ENCODE results near the gene IGF2BP2.

- TF ChIP-seq, protein P1, sequence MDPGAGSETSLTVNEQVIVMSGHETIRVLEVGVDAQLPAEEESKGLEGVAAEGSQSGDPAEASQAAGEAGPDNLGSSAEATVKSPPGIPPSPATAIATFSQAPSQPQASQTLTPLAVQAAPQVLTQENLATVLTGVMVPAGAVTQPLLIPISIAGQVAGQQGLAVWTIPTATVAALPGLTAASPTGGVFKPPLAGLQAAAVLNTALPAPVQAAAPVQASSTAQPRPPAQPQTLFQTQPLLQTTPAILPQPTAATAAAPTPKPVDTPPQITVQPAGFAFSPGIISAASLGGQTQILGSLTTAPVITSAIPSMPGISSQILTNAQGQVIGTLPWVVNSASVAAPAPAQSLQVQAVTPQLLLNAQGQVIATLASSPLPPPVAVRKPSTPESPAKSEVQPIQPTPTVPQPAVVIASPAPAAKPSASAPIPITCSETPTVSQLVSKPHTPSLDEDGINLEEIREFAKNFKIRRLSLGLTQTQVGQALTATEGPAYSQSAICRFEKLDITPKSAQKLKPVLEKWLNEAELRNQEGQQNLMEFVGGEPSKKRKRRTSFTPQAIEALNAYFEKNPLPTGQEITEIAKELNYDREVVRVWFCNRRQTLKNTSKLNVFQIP (CRISPR knock-in tag; IDR thresholded peaks at IDR 0.05; ENCODE audit: borderline replicate concordance, low read depth), result no peak
- TF ChIP-seq TSHZ2 (CRISPR knock-in tag; IDR thresholded peaks at IDR 0.05) (no peak), GLIS3 (CRISPR knock-in tag; IDR thresholded peaks at IDR 0.05) (no peak), PATZ1 (CRISPR knock-in tag; IDR thresholded peaks at IDR 0.05; ENCODE audit: borderline replicate concordance) (no peak)
- TF ChIP-seq, protein P2, sequence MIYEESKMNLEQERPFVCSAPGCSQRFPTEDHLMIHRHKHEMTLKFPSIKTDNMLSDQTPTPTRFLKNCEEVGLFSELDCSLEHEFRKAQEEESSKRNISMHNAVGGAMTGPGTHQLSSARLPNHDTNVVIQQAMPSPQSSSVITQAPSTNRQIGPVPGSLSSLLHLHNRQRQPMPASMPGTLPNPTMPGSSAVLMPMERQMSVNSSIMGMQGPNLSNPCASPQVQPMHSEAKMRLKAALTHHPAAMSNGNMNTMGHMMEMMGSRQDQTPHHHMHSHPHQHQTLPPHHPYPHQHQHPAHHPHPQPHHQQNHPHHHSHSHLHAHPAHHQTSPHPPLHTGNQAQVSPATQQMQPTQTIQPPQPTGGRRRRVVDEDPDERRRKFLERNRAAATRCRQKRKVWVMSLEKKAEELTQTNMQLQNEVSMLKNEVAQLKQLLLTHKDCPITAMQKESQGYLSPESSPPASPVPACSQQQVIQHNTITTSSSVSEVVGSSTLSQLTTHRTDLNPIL (CRISPR knock-in tag; IDR thresholded peaks at IDR 0.05; ENCODE audit: low read depth), result no peak
Observed at GRCh38 chr3:185648396-185648795, 176.4 kb downstream of the IGF2BP2 start.

All from SK-N-SH treated with all-trans-retinoic acid at 6 μM for 48 hours (cell line).